ENCODE measurements around the gene SBNO1. TPM values are rescaled to one million over a fixed set of nuclear protein-coding genes. Genes with fewer than 3 reads are reported as not detected.
"Not testable (repeated sequence)": the region's sequence is repeated elsewhere in the genome, so short reads cannot be mapped to it uniquely, and the experiment has no call there.

SBNO1 gene
- total RNA-seq, 1 donor from 2014 or later, result 48.6 TPM

DNA sequence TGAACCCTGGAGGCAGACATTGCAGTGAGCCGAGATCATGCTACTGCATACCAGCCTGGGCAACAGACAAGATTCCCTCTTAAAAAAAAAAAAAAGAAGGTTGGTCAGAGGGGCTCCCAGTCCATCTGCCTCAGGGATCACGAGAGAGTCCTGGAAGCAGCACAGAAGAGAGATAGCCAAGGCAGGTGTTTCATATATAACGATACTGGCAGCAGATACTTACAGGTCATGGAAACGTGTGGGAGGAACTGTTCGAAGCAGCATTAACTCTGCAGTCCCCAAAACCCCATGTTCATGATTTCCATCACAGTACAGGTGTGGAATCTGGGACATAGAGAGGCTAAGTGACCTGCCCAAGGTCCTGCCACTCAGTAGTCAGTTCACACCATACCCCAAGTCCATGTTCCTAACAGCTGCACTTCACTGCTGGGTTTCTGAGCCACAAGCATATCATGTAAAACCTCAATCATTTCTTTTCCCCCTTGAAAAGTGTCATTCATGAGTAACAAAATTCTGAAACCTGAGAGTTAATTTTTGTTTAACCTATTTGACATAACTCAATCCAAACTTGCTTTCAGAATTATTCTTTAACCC lies 109.7 kb downstream of the SBNO1 start:
- ATAC-seq (ENCODE audit: low read depth), result no peak
- no peak overlapping the region for H3K27ac Mint-ChIP-seq
- DNase-seq, result no peak
- H3K36me3 Mint-ChIP-seq (ENCODE audit: low read depth), result peaks cover 51% of the 10 kb centered on the region
- intact Hi-C loops (cut with micrococcal nuclease), result no loop called here
- TF ChIP-seq CTCF (IDR thresholded peaks at IDR 0.05), result no peak
- POLR2A ChIA-PET, result no interaction called here
- H3K4me1 Mint-ChIP-seq, result peaks cover 16% of the 10 kb centered on the region
- H3K4me3 Mint-ChIP-seq, result no peak overlapping the region
- CTCF ChIA-PET, result no interaction called here
- no peaks in the 10 kb centered on the region for H3K27me3 Mint-ChIP-seq
- no peaks in the 10 kb centered on the region for H3K9me3 Mint-ChIP-seq

GRCh38 chr12:123253641-123254459 lies 110.8 kb downstream of the SBNO1 start:
- H3K4me3 Mint-ChIP-seq, result no peak overlapping the region
- intact Hi-C loops (cut with micrococcal nuclease), result no loop called here
- H3K36me3 Mint-ChIP-seq (ENCODE audit: low read depth), result peaks cover 52% of the 10 kb centered on the region
- TF ChIP-seq CTCF (IDR thresholded peaks at IDR 0.05), result no peak
- H3K27ac Mint-ChIP-seq, result no peak overlapping the region
- no peak for ATAC-seq (ENCODE audit: low read depth)
- no peak for DNase-seq
- ChIA-PET POLR2A (no interaction called here), CTCF (no interaction called here)
- H3K9me3 Mint-ChIP-seq, result no peaks in the 10 kb centered on the region
- peaks cover 16% of the 10 kb centered on the region for H3K4me1 Mint-ChIP-seq
- H3K27me3 Mint-ChIP-seq, result no peaks in the 10 kb centered on the region

DNA sequence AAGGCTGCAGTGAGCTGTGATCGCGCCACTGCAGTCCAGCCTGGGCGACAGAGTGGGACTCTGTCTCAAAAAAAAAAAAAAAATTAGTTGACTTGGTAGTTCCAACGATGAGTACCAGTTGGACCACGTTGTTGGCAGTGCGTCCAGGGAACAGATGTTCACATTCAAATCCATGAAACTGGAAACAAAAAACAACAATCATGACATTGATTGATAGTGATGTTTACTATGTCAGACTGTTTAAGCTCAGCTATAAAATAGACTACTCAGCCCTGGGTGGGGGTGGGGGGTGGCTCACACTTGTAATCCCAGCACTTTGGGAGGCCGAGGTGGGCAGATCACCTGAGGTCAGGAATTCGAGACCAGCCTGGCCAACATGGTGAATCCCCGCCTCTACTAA lies 112.3 kb downstream of the SBNO1 start:
- POLR2A ChIA-PET, result interaction anchor here (0.7 kb wide), 1 partner anchor 207 kb away, joined by 6 read pairs; no protein-coding TSS in a partner anchor
- H3K4me3 Mint-ChIP-seq; ATAC-seq (ENCODE audit: low read depth); CTCF ChIA-PET; H3K27ac Mint-ChIP-seq; DNase-seq; H3K27me3 Mint-ChIP-seq; intact Hi-C loops (cut with micrococcal nuclease); H3K9me3 Mint-ChIP-seq: not testable (repeated sequence)
- Mint-ChIP-seq H3K4me1 (peaks cover 28% of the 10 kb centered on the region), H3K36me3 (ENCODE audit: low read depth) (peaks cover 61% of the 10 kb centered on the region)

GRCh38 chr12:123251403-123252076 lies 113.1 kb downstream of the SBNO1 start:
- no peak for TF ChIP-seq CTCF (IDR thresholded peaks at IDR 0.05)
- ChIA-PET CTCF (no interaction called here), POLR2A (interaction anchor here (0.7 kb wide), 1 partner anchor 208 kb away, joined by 6 read pairs; no protein-coding TSS in a partner anchor)
- no peaks in the 10 kb centered on the region for H3K27me3 Mint-ChIP-seq
- H3K4me1 Mint-ChIP-seq, result peaks cover 36% of the 10 kb centered on the region
- peaks cover 59% of the 10 kb centered on the region for H3K36me3 Mint-ChIP-seq (ENCODE audit: low read depth)
- no peak overlapping the region for H3K27ac Mint-ChIP-seq
- ATAC-seq (ENCODE audit: low read depth) (no peak), DNase-seq (no peak)
- intact Hi-C loops (cut with micrococcal nuclease), result no loop called here
- no peak overlapping the region for H3K4me3 Mint-ChIP-seq
- no peaks in the 10 kb centered on the region for H3K9me3 Mint-ChIP-seq

- Mint-ChIP-seq H3K4me1 (peaks cover 42% of the 10 kb centered on the region), H3K9me3 (no peaks in the 10 kb centered on the region), H3K36me3 (ENCODE audit: low read depth) (peaks cover 53% of the 10 kb centered on the region), H3K27ac (no peak overlapping the region), H3K4me3 (no peak overlapping the region), H3K27me3 (no peaks in the 10 kb centered on the region)
- CTCF ChIA-PET, result no interaction called here
- POLR2A ChIA-PET, result interaction anchor here (0.7 kb wide), 1 partner anchor 18 kb away, joined by 3 read pairs; the partner anchor contains the start of gene MPHOSPH9
- ATAC-seq (ENCODE audit: low read depth) (no peak), DNase-seq (no peak)
- no peak for TF ChIP-seq CTCF (IDR thresholded peaks at IDR 0.05)
- intact Hi-C loops (cut with micrococcal nuclease), result no loop called here
Observed at GRCh38 chr12:123250471-123251383, 113.9 kb downstream of the SBNO1 start.

DNA sequence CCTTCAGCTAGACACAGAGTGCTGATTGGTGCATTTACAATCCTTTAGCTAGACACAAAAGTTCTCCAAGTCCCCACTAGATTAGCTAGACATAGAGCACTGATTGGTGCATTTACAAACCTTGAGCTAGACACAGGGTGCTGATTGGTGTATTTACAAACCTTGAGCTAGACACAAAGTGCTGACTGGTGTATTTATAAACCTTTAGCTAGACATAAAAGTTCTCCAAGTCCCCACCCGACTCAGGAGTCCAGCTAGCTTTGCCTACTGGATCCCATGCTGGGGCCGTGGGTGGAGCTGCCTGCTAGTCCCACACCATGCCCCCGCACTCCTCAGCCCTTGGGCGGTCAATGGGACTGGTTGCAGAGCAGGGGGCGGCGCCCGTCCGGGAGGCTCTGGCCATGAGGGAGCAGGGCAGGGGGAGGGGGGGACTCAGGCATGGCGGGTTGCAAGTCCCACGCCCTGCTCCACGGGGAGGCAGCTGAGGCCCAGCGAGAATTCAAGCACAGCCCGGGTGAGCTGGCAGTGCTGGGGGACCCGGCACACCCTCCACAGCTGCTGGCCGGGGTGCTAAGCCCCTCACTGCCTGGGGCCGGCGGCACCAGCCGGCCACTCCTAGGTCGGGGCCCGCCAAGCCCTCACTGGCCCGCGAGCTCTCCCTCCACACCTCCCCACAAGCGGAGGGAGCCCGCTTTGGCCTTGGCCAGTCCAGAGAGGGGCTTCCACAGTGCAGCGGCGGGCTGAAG lies 115.5 kb downstream of the SBNO1 start:
- H3K27me3 Mint-ChIP-seq; POLR2A ChIA-PET; H3K4me3 Mint-ChIP-seq; H3K27ac Mint-ChIP-seq; ATAC-seq (ENCODE audit: low read depth); H3K9me3 Mint-ChIP-seq; intact Hi-C loops (cut with micrococcal nuclease); DNase-seq: not testable (repeated sequence)
- Mint-ChIP-seq H3K36me3 (ENCODE audit: low read depth) (peaks cover 47% of the 10 kb centered on the region), H3K4me1 (peaks cover 49% of the 10 kb centered on the region)
- CTCF ChIA-PET, result interaction anchor here (3.6 kb wide), 1 partner anchor 11 kb away, joined by 17 read pairs; no protein-coding TSS in a partner anchor

DNA sequence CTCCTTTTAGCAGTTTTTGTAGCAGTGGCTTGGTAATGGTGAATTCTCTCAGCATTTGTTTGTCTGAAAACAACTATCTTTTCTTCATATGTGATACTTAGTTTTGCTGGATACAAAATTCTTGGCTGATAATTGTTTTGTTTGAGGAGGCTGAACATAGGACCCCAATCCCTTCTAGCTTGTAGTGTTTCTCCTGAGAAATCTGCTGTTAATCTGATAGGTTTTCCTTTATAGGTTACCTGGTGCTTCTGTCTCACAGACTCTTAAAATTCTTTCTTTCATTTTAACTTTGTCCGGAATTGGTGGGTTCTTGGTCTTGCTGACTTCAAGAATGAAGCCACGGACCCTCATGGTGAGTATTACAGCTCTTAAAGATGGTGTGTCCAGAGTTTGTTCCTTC lies 116.5 kb downstream of the SBNO1 start:
- POLR2A ChIA-PET, H3K9me3 Mint-ChIP-seq: not testable (repeated sequence)

More for the DNA sequence above, 116.5 kb downstream of the SBNO1 start:
- Mint-ChIP-seq H3K4me1 (peaks cover 49% of the 10 kb centered on the region), H3K36me3 (ENCODE audit: low read depth) (peaks cover 39% of the 10 kb centered on the region)
- ATAC-seq (ENCODE audit: low read depth); DNase-seq; H3K27me3 Mint-ChIP-seq; H3K4me3 Mint-ChIP-seq; intact Hi-C loops (cut with micrococcal nuclease); H3K27ac Mint-ChIP-seq: not testable (repeated sequence)
- CTCF ChIA-PET, result interaction anchor here (3.6 kb wide), 1 partner anchor 10 kb away, joined by 17 read pairs; no protein-coding TSS in a partner anchor
